HG03097 (cell line): Measurements from ENCODE around the gene DLGAP1.
A peak's percentile ranks its signal among the peaks of the same experiment; 100 is the strongest.
"Not testable (repeated sequence)": the region's sequence is repeated elsewhere in the genome, so short reads cannot be mapped to it uniquely, and the experiment has no call there.

Source experiments
- ATAC-seq: cut with Tn5 transposase; IDR thresholded peaks from one replicate; pipeline ENCODE4 v1.9.1; 2021; ENCODE audit not compliant: unreplicated experiment, low FRiP score

DLGAP1 gene

GRCh38 chr18:3494569-3494968, 960.5 kb downstream of the DLGAP1 start:
- no peak for ATAC-seq

GRCh38 chr18:3494245-3494526, 960.9 kb downstream of the DLGAP1 start:
- no peak for ATAC-seq

GRCh38 chr18:3493501-3494244, 961.4 kb downstream of the DLGAP1 start:
- no peak for ATAC-seq

- no peak for ATAC-seq
Observed at GRCh38 chr18:3492721-3493120, 962.4 kb downstream of the DLGAP1 start.

- no peak for ATAC-seq
Observed at GRCh38 chr18:3491981-3492555, 963.0 kb downstream of the DLGAP1 start.

GRCh38 chr18:3489462-3489861, 965.6 kb downstream of the DLGAP1 start:
- no peak for ATAC-seq

- no peak for ATAC-seq
Observed at GRCh38 chr18:3486512-3486911, 968.6 kb downstream of the DLGAP1 start.

- no peak for ATAC-seq
Observed at GRCh38 chr18:3485153-3486149, 969.7 kb downstream of the DLGAP1 start.

GRCh38 chr18:3482258-3482657, 972.8 kb downstream of the DLGAP1 start:
- no peak for ATAC-seq

- ATAC-seq, result no peak
Observed at GRCh38 chr18:3481696-3482210, 973.4 kb downstream of the DLGAP1 start.

- no peak for ATAC-seq
Observed at GRCh38 chr18:3480827-3481573, 974.1 kb downstream of the DLGAP1 start.

GRCh38 chr18:3479978-3480509, 975.1 kb downstream of the DLGAP1 start:
- ATAC-seq, result no peak

- ATAC-seq, result no peak
Observed at GRCh38 chr18:3478262-3478978, 976.7 kb downstream of the DLGAP1 start.

GRCh38 chr18:3472681-3473544, 982.2 kb downstream of the DLGAP1 start:
- peak; percentile 97 for ATAC-seq

- not testable (repeated sequence) for ATAC-seq
Observed at GRCh38 chr18:3472121-3472520, 983.0 kb downstream of the DLGAP1 start.

GRCh38 chr18:3471141-3471648, 983.9 kb downstream of the DLGAP1 start:
- ATAC-seq, result no peak

GRCh38 chr18:3468833-3469232, 986.3 kb downstream of the DLGAP1 start:
- no peak for ATAC-seq

GRCh38 chr18:3468066-3468705, 986.9 kb downstream of the DLGAP1 start:
- no peak for ATAC-seq
